B cell (primary cell): ENCODE results near the gene GRIN3A. TPM values are rescaled to one million over a fixed set of nuclear protein-coding genes. Genes with fewer than 3 reads are reported as not detected.

ENCODE experiments used
- ATAC-seq: fragments of 200-7000 bp; cut with Tn5 transposase; one replicate; pipeline ENCODE4 v1.10.0; 2021; ENCODE audit warnings: low read depth, mild to moderate bottlenecking, moderate number of reproducible peaks, moderate library complexity
- CTCF ChIA-PET: fragments of 350-600 bp; sonication (Branson Sonifier 250); formaldehyde crosslinking; loops from one replicate; lab custom pipeline; 2021; ENCODE audit warnings: antibody characterized with exemption, inconsistent platforms; lab: Charles Lee
- POLR2A ChIA-PET: fragments of 350-600 bp; sonication (Branson Sonifier 250); formaldehyde crosslinking; loops from one replicate; lab custom pipeline; 2021; ENCODE audit warnings: antibody characterized with exemption; lab: Charles Lee
- DNase-seq: peaks from one replicate; pipeline ENCODE4 v3.0.0; 2013
- H2AFZ ChIP-seq: 2 replicates; pipeline ENCODE4 v1.6.1; 2012; ENCODE audit warnings: mild to moderate bottlenecking, low read depth, low read length; ENCODE audit not compliant: insufficient read depth, poor library complexity, severe bottlenecking
- H3K27ac ChIP-seq, 2 donors: 1 replicate in 1 of 2; 2 replicates in 1 of 2; pipeline ENCODE4 v1.5.1; 2012 to 2013; ENCODE audit warnings: low read length in 2 of 2, mild to moderate bottlenecking in 2 of 2, moderate library complexity in 1 of 2
- H3K27me3 ChIP-seq, 4 experiments: fragments of 200-600 bp in 1 of 4; sonication (generic) in 1 of 4; replicated peaks in 1 of 4; 1 replicate in 2 of 4; 2 replicates in 2 of 4; pipeline versions ENCODE4 v1.6.1 to v1.7.0; 2013 to 2016; ENCODE audit warnings: low read length in 3 of 4, mild to moderate bottlenecking in 2 of 4, mixed read lengths in 1 of 4, moderate library complexity in 1 of 4; ENCODE audit not compliant: insufficient read depth in 4 of 4, control insufficient read depth in 3 of 4; ENCODE audit errors: control extremely low read depth in 1 of 4
- H3K36me3 ChIP-seq, 2 experiments: replicated peaks in 1 of 2; 1 replicate in 1 of 2; 2 replicates in 1 of 2; pipeline versions ENCODE4 v1.6.1 to v1.7.1; 2013; ENCODE audit warnings: low read length in 1 of 2; ENCODE audit not compliant: insufficient read depth in 2 of 2, control insufficient read depth in 1 of 2; ENCODE audit errors: control extremely low read depth in 1 of 2, extremely low read depth in 1 of 2
- H3K4me1 ChIP-seq, 2 donors: fragments of 200-600 bp in 1 of 2; sonication (generic) in 1 of 2; 1 replicate in 1 of 2; 2 replicates in 1 of 2; pipeline versions ENCODE4 v1.5.1 to v1.6.1; 2013 to 2017; ENCODE audit warnings: low read length in 2 of 2; ENCODE audit not compliant: control insufficient read depth in 2 of 2, insufficient read depth in 2 of 2
- H3K4me2 ChIP-seq: replicated peaks from 2 replicates; pipeline ENCODE3; 2012; ENCODE audit warnings: mild to moderate bottlenecking, low read depth, low read length; ENCODE audit not compliant: poor library complexity, severe bottlenecking
- H3K4me3 ChIP-seq, 5 experiments: fragments of 200-600 bp in 1 of 5; sonication (generic) in 1 of 5; 1 replicate in 3 of 5; 2 replicates in 2 of 5; pipeline versions ENCODE4 v1.5.1 to v1.7.0; 2011 to 2016; ENCODE audit warnings: low read length in 4 of 5, mild to moderate bottlenecking in 4 of 5, low read depth in 2 of 5, control low read depth in 1 of 5, moderate library complexity in 1 of 5; ENCODE audit not compliant: insufficient read depth in 1 of 5; ENCODE audit errors: control extremely low read depth in 1 of 5, extremely low read depth in 1 of 5
- H3K79me2 ChIP-seq: fragments of 200-600 bp; sonication (generic); one replicate; pipeline ENCODE4 v1.6.0; 2016; ENCODE audit warnings: low read length; ENCODE audit not compliant: control insufficient read depth, insufficient read depth
- H3K9ac ChIP-seq: fragments of 200-600 bp; sonication (generic); 2 replicates; pipeline ENCODE4 v1.6.1; 2017; ENCODE audit warnings: mild to moderate bottlenecking, low read length, moderate library complexity
- H3K9me3 ChIP-seq, 3 donors: one replicate each; pipeline versions ENCODE4 v1.6.1 to v1.7.1; 2013; ENCODE audit warnings: low read length in 2 of 3; ENCODE audit not compliant: control insufficient read depth in 2 of 3, insufficient read depth in 1 of 3; ENCODE audit errors: control extremely low read depth in 1 of 3
- H4K20me1 ChIP-seq: 2 replicates; pipeline ENCODE4 v1.6.0; 2012; ENCODE audit warnings: mild to moderate bottlenecking, low read length; ENCODE audit not compliant: insufficient read depth, control insufficient read depth, poor library complexity, severe bottlenecking
- H3K27ac Mint-ChIP-seq: one replicate; pipeline ENCODE4 v1.8.0; 2021; ENCODE audit warnings: mixed read lengths
- H3K27me3 Mint-ChIP-seq: one replicate; pipeline ENCODE4 v1.8.0; 2021; ENCODE audit warnings: mixed read lengths
- H3K4me1 Mint-ChIP-seq: one replicate; pipeline ENCODE4 v1.8.0; 2021; ENCODE audit warnings: mixed read lengths
- H3K4me3 Mint-ChIP-seq: one replicate; pipeline ENCODE4 v1.8.0; 2021; ENCODE audit warnings: mixed read lengths
- H3K9me3 Mint-ChIP-seq: one replicate; pipeline ENCODE4 v1.8.0; 2022; ENCODE audit warnings: mixed read lengths; ENCODE audit not compliant: insufficient read depth
- EZH2 ChIP-seq: IDR thresholded peaks from 2 replicates; pipeline ENCODE4 v1.6.1; 2012; ENCODE audit warnings: borderline replicate concordance, low read depth, mild to moderate bottlenecking, moderate library complexity, low read length; ENCODE audit not compliant: insufficient read depth, poor library complexity, severe bottlenecking
- WGBS: methylation state at CpG from one replicate; pipeline ENCODE4 v1.1.5; 2013; ENCODE audit warnings: missing lambda C conversion rate; ENCODE audit not compliant: insufficient coverage; 5-methylcytosine and 5-hydroxymethylcytosine counted together
- intact Hi-C: fragments of 100-400 bp; cut with micrococcal nuclease; formaldehyde crosslinking; loops from one replicate; pipeline ENCODE4 v1.10.0; 2022
- polyA plus RNA-seq: library from polyadenylated mRNA; depleted of rRNA; stranded (reverse); fragments of >200 nt; gene quantifications from 2 replicates; pipeline ENCODE4 v1.2.3, GENCODE V29; 2012
- total RNA-seq, 2 donors: library from RNA; stranded (reverse); fragments of 120-200 nt in 1 of 2; gene quantifications; 1 replicate in 1 of 2; 2 replicates in 1 of 2; pipeline versions ENCODE4 v1.2.3 to v1.2.4, GENCODE V29; 2013 to 2022
- TF ChIP-seq, protein P1 (sequence below): fragments of 200-600 bp; IDR thresholded peaks from one replicate; pipeline ENCODE4 v1.8.0; 2022; ENCODE audit warnings: antibody characterized with exemption, mild to moderate bottlenecking

GRIN3A gene
- total and polyA plus RNA-seq, 2 donors (not counting 1 experiment from before 2014, with no cell fraction given), result not detected

DNA sequence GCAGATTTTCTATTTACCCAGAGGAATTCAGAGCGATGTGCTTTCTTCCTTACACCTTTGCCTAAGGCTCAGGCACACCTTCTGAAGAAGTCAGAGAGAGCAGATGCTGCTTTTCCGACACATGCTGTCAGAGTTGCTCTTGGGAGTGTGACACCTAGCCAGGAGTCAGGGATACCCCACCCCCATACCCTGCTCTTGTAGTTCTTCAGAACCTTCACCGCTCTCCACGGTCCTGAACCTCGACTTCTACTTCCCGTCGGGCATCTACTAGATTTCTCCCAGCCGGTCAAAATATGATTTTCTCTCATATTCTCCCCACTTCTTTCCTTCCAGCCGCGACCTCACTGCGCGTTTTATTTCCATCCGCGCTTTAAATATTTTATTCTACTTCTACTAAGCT is 1.7 kb downstream of the GRIN3A start:
- no peaks in the 10 kb centered on the region for H3K9me3 Mint-ChIP-seq
- DNase-seq, result no peak
- TF ChIP-seq, protein P1, sequence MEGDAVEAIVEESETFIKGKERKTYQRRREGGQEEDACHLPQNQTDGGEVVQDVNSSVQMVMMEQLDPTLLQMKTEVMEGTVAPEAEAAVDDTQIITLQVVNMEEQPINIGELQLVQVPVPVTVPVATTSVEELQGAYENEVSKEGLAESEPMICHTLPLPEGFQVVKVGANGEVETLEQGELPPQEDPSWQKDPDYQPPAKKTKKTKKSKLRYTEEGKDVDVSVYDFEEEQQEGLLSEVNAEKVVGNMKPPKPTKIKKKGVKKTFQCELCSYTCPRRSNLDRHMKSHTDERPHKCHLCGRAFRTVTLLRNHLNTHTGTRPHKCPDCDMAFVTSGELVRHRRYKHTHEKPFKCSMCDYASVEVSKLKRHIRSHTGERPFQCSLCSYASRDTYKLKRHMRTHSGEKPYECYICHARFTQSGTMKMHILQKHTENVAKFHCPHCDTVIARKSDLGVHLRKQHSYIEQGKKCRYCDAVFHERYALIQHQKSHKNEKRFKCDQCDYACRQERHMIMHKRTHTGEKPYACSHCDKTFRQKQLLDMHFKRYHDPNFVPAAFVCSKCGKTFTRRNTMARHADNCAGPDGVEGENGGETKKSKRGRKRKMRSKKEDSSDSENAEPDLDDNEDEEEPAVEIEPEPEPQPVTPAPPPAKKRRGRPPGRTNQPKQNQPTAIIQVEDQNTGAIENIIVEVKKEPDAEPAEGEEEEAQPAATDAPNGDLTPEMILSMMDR, result no peak
- no peak for TF ChIP-seq EZH2
- H3K27me3 Mint-ChIP-seq, result peaks cover 47% of the 10 kb centered on the region
- intact Hi-C loops, result no loop called here
- CTCF ChIA-PET, result no interaction called here
- H3K79me2 ChIP-seq, result no peaks in the 10 kb centered on the region
- no peak overlapping the region for H3K4me3 ChIP-seq
- no peak overlapping the region for H3K9ac ChIP-seq
- H3K9me3 ChIP-seq, result peaks cover 0 to 7% (median 0%) of the 10 kb centered on the region in 3 donors
- no peaks in the 10 kb centered on the region for H3K4me1 ChIP-seq
- no peaks in the 10 kb centered on the region for H3K36me3 ChIP-seq
- H3K27ac Mint-ChIP-seq, result no peak overlapping the region
- no peak overlapping the region for H3K27ac ChIP-seq
- no peak overlapping the region for H2AFZ ChIP-seq
- no peak overlapping the region for H3K4me2 ChIP-seq
- 16% methylated on average over 14 of the region's 14 CpGs for WGBS
- POLR2A ChIA-PET, result no interaction called here
- ATAC-seq, result no peak
- H3K4me3 Mint-ChIP-seq, result no peak overlapping the region
- no peaks in the 10 kb centered on the region for H3K4me1 Mint-ChIP-seq
- H3K27me3 ChIP-seq, result peaks cover 0 to 26% (median 18%) of the 10 kb centered on the region in 4 experiments
- H4K20me1 ChIP-seq, result no peaks in the 10 kb centered on the region

DNA sequence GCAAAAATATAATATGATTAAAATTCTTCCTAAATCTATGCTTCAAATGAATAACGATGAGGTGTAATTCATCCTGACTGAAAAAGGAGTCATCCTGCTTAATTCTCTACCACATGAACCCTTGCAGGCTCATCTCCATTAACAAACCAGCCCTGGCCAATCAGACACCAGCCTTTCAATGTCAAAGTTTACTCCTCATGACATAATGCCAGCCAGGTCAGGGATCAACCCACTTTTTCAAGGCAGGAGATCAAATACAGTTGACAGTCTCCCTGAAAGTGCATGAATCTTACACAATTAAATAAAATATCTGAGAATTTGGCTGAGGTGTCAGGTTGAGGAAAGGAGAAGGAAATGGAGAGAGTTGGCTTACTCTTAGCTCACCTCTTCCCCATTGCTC is 7.0 kb downstream of the GRIN3A start:
- H3K4me3 ChIP-seq, result no peak overlapping the region
- no peak for DNase-seq
- intact Hi-C loops, result no loop called here
- no peak overlapping the region for H3K4me2 ChIP-seq
- no peak overlapping the region for H2AFZ ChIP-seq
- POLR2A ChIA-PET, result no interaction called here
- H3K9ac ChIP-seq, result no peak overlapping the region
- 80% methylated on average over 1 of the region's 1 CpG for WGBS
- no peaks in the 10 kb centered on the region for H3K36me3 ChIP-seq
- H3K27me3 ChIP-seq, result no peaks in the 10 kb centered on the region
- Mint-ChIP-seq H3K27ac (no peak overlapping the region), H3K9me3 (no peaks in the 10 kb centered on the region), H3K27me3 (peaks cover 7% of the 10 kb centered on the region), H3K4me3 (no peak overlapping the region), H3K4me1 (no peaks in the 10 kb centered on the region)
- H4K20me1 ChIP-seq, result no peaks in the 10 kb centered on the region
- no peak overlapping the region for H3K27ac ChIP-seq
- CTCF ChIA-PET, result no interaction called here
- TF ChIP-seq, protein P1, result no peak
- TF ChIP-seq EZH2, result no peak
- no peaks in the 10 kb centered on the region for H3K4me1 ChIP-seq
- no peaks in the 10 kb centered on the region for H3K79me2 ChIP-seq
- H3K9me3 ChIP-seq, result no peaks in the 10 kb centered on the region
- ATAC-seq, result no peak
